ENCODE measurements around the gene KCNQ1OT1. TPM values are rescaled to one million over a fixed set of nuclear protein-coding genes. Genes with fewer than 3 reads are reported as not detected.
A peak's percentile ranks its signal among the peaks of the same experiment; 100 is the strongest.

Gene KCNQ1OT1
- total RNA-seq, 1 donor from 2014 or later = 0.33 TPM

DNA sequence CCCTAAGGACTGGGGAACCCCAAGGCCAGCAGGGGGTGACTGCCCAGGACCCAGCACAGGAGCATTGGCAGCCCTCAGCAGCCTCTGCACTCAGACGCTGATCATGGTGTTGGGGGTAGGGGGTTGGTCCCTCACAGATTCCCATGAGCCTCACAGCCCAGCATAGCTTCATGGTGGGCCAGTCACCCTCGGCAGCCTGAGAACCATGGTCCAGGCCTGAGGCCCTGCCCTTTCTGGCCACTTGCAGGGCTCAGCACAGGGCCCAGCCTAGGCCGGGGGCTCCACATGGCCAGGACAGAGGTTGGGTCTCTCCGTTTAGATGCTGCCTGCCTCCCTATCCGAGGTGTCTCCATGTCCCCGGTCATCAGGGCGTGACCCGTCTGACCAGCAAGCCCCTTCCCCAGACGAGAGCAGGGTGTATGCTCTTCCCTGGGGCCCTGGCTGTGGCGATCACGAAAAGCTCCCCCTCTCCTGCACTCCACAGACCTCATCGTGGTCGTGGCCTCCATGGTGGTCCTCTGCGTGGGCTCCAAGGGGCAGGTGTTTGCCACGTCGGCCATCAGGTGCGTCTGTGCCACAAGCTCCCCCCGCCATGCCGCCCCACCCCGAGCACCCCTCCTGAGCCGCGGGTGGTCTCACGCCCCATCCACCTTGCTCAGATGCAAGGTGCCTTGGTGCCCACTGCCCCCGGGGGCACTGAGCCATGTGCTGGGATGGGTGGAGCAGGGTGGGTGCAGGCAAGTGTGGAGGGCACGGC, 128.8 kb downstream of the KCNQ1OT1 start:
- Histone ChIP-seq H3K36me3 (peaks cover 6% of the 10 kb centered on the region), H3K4me1 (no peaks in the 10 kb centered on the region), H3K9me3 (replicated peaks) (no peaks in the 10 kb centered on the region), H3K4me3 (no peak overlapping the region), H3K27me3 (ENCODE audit: low read depth) (no peaks in the 10 kb centered on the region), H3K27ac (replicated peaks) (no peak overlapping the region)
- TF ChIP-seq CTCF (IDR thresholded peaks at IDR 0.05; ENCODE audit: borderline replicate concordance) = no peak
- DNase-seq = no peak
- intact Hi-C loops (cut with micrococcal nuclease) = no loop called here

DNA sequence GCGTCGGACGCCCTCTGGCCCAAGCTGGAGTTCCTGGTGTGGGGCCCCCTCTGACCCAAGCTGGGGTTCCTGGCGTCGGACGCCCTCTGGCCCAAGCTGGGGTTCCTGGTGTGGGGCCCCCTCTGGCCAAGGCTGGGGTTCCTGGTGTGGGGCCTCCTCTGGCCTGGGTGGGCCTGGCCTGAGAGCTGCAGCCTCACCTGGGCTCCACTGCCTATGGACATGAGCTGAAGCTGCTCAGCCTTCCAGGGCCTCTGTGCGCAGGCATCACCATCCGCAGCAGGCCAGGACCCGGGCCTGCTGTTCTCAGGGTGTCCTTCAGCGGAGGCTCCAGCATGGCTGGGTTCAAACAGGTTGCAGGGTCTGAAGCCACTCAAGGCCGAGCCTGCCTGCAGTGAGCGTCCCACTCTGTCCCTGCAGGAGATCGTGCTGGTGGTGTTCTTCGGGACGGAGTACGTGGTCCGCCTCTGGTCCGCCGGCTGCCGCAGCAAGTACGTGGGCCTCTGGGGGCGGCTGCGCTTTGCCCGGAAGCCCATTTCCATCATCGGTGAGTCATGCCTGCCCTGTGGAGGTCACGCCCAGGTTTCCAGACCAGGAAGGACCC, 129.5 kb downstream of the KCNQ1OT1 start:
- no peaks in the 10 kb centered on the region for H3K9me3 ChIP-seq (replicated peaks)
- no peak overlapping the region for H3K4me3 ChIP-seq
- H3K36me3 ChIP-seq = peaks cover 6% of the 10 kb centered on the region
- H3K27me3 ChIP-seq (ENCODE audit: low read depth) = no peaks in the 10 kb centered on the region
- H3K4me1 ChIP-seq = no peaks in the 10 kb centered on the region
- H3K27ac ChIP-seq (replicated peaks) = no peak overlapping the region
- no peak for DNase-seq
- intact Hi-C loops (cut with micrococcal nuclease) = no loop called here
- no peak for TF ChIP-seq CTCF (IDR thresholded peaks at IDR 0.05; ENCODE audit: borderline replicate concordance)

GRCh38 chr11:2569731-2570210, 130.0 kb downstream of the KCNQ1OT1 start:
- Histone ChIP-seq H3K27me3 (ENCODE audit: low read depth) (no peaks in the 10 kb centered on the region), H3K4me1 (no peaks in the 10 kb centered on the region), H3K27ac (replicated peaks) (no peak overlapping the region), H3K9me3 (replicated peaks) (no peaks in the 10 kb centered on the region), H3K36me3 (peaks cover 6% of the 10 kb centered on the region), H3K4me3 (no peak overlapping the region)
- TF ChIP-seq CTCF (IDR thresholded peaks at IDR 0.05; ENCODE audit: borderline replicate concordance) = no peak
- intact Hi-C loops (cut with micrococcal nuclease) = no loop called here
- DNase-seq = no peak

- Histone ChIP-seq H3K27ac (replicated peaks) (no peak overlapping the region), H3K9me3 (replicated peaks) (no peaks in the 10 kb centered on the region), H3K27me3 (ENCODE audit: low read depth) (no peaks in the 10 kb centered on the region), H3K4me3 (no peak overlapping the region), H3K36me3 (peaks cover 6% of the 10 kb centered on the region), H3K4me1 (no peaks in the 10 kb centered on the region)
- intact Hi-C loops (cut with micrococcal nuclease) = no loop called here
- no peak for TF ChIP-seq CTCF (IDR thresholded peaks at IDR 0.05; ENCODE audit: borderline replicate concordance)
- DNase-seq = peak; percentile 9
These were observed 130.5 kb downstream of the KCNQ1OT1 start for GRCh38 chr11:2569321-2569721.

- peaks cover 3% of the 10 kb centered on the region for H3K4me1 ChIP-seq
- H3K9me3 ChIP-seq (replicated peaks) = no peaks in the 10 kb centered on the region
- no peak for TF ChIP-seq CTCF (IDR thresholded peaks at IDR 0.05; ENCODE audit: borderline replicate concordance)
- H3K27me3 ChIP-seq (ENCODE audit: low read depth) = no peaks in the 10 kb centered on the region
- no peak for DNase-seq
- intact Hi-C loops (cut with micrococcal nuclease) = no loop called here
- no peaks in the 10 kb centered on the region for H3K36me3 ChIP-seq
- H3K4me3 ChIP-seq = no peak overlapping the region
- H3K27ac ChIP-seq (replicated peaks) = no peak overlapping the region
These were observed 132.6 kb downstream of the KCNQ1OT1 start for GRCh38 chr11:2567026-2567671.
